ENCODE results near the gene HS3ST6. TPM values are rescaled to one million over a fixed set of nuclear protein-coding genes. Genes with fewer than 3 reads are reported as not detected.

Gene HS3ST6
- not detected for total RNA-seq (2021; fragmentation: NEBNext Ultra II Directional; extraction: Animal tissue kit (Norgen Biotek cat#: 25700))
- long read RNA-seq, result 0 reads

GRCh38 chr16:1918351-1919326 is at the start of gene HS3ST6:
HS3ST6 (minus strand) TSS chr16:1918415; CDS start chr16:1918323, 92 bp downstream.
- Mint-ChIP-seq H3K27ac (no peak within 1 kb of the TSS), H3K9me3 (no peaks in the 10 kb centered on the region), H3K4me3 (no peak within 1 kb of the TSS), H3K36me3 (ENCODE audit: low read depth) (0 out of 2 replicates have a peak, but pooled peaks cover 5% of the 10 kb centered on the region), H3K4me1 (ENCODE audit: low read depth) (no peaks in the 10 kb centered on the region), H3K27me3 (ENCODE audit: insufficient read depth) (peaks cover 59% of the 10 kb centered on the region)
- no peak for DNase-seq
- TF ChIP-seq, protein P1, sequence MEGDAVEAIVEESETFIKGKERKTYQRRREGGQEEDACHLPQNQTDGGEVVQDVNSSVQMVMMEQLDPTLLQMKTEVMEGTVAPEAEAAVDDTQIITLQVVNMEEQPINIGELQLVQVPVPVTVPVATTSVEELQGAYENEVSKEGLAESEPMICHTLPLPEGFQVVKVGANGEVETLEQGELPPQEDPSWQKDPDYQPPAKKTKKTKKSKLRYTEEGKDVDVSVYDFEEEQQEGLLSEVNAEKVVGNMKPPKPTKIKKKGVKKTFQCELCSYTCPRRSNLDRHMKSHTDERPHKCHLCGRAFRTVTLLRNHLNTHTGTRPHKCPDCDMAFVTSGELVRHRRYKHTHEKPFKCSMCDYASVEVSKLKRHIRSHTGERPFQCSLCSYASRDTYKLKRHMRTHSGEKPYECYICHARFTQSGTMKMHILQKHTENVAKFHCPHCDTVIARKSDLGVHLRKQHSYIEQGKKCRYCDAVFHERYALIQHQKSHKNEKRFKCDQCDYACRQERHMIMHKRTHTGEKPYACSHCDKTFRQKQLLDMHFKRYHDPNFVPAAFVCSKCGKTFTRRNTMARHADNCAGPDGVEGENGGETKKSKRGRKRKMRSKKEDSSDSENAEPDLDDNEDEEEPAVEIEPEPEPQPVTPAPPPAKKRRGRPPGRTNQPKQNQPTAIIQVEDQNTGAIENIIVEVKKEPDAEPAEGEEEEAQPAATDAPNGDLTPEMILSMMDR (IDR thresholded peaks at IDR 0.05), result no peak

GRCh38 chr16:1966460-1966859 is 48.2 kb upstream of the HS3ST6 start, which contains the start of gene RNF151:
RNF151 (plus strand) TSS chr16:1966856; CDS start chr16:1966882, 26 bp downstream.
- H3K27me3 Mint-ChIP-seq (ENCODE audit: insufficient read depth), result peaks cover 20% of the 10 kb centered on the region
- no peak for DNase-seq
- peak within 1 kb of the TSS; percentile 95 for H3K27ac Mint-ChIP-seq
- peaks cover 18% of the 10 kb centered on the region for H3K9me3 Mint-ChIP-seq
- peaks cover 37% of the 10 kb centered on the region for H3K36me3 Mint-ChIP-seq (ENCODE audit: low read depth)
- TF ChIP-seq, protein P1 (IDR thresholded peaks at IDR 0.05), result no peak
- peaks cover 29% of the 10 kb centered on the region for H3K4me1 Mint-ChIP-seq (ENCODE audit: low read depth)
- H3K4me3 Mint-ChIP-seq, result peak within 1 kb of the TSS; percentile 98

- peaks cover 26% of the 10 kb centered on the region for H3K9me3 Mint-ChIP-seq
- peak overlapping the region; percentile 98 for H3K4me3 Mint-ChIP-seq
- DNase-seq, result no peak
- TF ChIP-seq, protein P1 (IDR thresholded peaks at IDR 0.05), result no peak
- H3K36me3 Mint-ChIP-seq (ENCODE audit: low read depth), result peaks cover 42% of the 10 kb centered on the region
- H3K27ac Mint-ChIP-seq, result peak overlapping the region; percentile 95
- H3K4me1 Mint-ChIP-seq (ENCODE audit: low read depth), result peaks cover 31% of the 10 kb centered on the region
- H3K27me3 Mint-ChIP-seq (ENCODE audit: insufficient read depth), result peaks cover 26% of the 10 kb centered on the region
Measured at GRCh38 chr16:1965396-1966001, 47.3 kb upstream of the HS3ST6 start.

DNA sequence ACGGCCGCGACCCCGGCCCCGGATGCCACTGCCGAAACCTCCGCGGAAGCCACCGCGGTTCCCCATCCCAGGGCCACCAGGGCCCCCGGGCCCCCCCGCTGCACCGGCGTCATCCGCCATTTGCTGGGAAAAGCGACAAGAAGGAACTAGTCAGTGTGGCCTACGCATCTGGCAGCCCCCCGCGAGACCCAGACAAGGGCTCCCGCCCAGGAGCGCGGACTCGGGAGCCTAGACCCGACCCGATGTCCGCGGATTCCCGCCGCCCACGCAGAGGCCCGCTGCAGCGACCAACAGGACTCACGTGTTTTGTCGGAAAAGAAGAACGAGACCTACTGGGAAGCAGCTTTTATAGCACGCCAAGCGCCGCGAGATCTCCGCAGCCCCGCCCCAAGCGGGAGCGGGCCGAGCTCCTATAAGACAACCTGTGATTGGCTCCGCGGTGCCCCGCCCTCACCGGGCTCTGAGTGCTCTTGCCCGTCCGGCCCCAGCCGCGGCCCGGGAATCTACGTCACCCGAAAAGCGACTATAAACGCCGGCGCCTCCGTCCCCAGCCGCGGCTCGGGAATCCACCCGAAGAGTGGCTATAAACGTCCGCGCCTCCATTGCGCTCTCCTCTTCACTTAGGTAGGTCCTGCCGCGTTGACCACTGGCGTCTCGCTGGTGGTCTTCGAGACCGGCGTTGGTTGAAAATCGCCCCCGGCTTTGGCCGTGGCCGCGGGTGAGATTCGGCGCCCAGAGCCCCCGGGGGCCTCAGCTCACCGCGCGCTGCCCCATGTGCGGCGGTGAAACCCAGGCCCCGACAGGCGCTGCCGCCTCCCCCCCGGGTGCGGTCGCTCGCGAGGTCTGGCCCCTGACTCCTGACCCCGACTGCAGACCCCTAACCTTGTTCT is 46.5 kb upstream of the HS3ST6 start, which contains the start of gene RPS2:
RPS2 (minus strand) TSS at position 321 of the 890 bp plus-strand sequence; CDS start at position 120, 201 bp downstream.
- peaks cover 49% of the 10 kb centered on the region for H3K36me3 Mint-ChIP-seq (ENCODE audit: low read depth)
- H3K4me3 Mint-ChIP-seq, result peak within 1 kb of the TSS; percentile 98
- H3K27ac Mint-ChIP-seq, result peak within 1 kb of the TSS; percentile 95
- peaks cover 37% of the 10 kb centered on the region for H3K4me1 Mint-ChIP-seq (ENCODE audit: low read depth)
- TF ChIP-seq, protein P1 (IDR thresholded peaks at IDR 0.05), result no peak
- peak; percentile 99 for DNase-seq
- H3K9me3 Mint-ChIP-seq, result peaks cover 30% of the 10 kb centered on the region
- H3K27me3 Mint-ChIP-seq (ENCODE audit: insufficient read depth), result peaks cover 33% of the 10 kb centered on the region

Measured in HFFc6 (cell line).